Duodenal mucosa (tissue), 2 donors: ENCODE data around the gene TYW3.

Source experiments
- H3K27ac ChIP-seq: one replicate; pipeline ENCODE4 v1.7.0; 2013; ENCODE audit warnings: low read depth, low read length
- H3K27me3 ChIP-seq, 2 donors: one replicate each; pipeline ENCODE4 v1.7.0; 2013; ENCODE audit warnings: low read length in 2 of 2, control low read depth in 1 of 2; ENCODE audit not compliant: insufficient read depth in 2 of 2, control insufficient read depth in 1 of 2
- H3K36me3 ChIP-seq, 2 donors: one replicate each; pipeline ENCODE4 v1.7.0; 2013; ENCODE audit warnings: low read length in 2 of 2, control low read depth in 1 of 2; ENCODE audit not compliant: insufficient read depth in 2 of 2, control insufficient read depth in 1 of 2
- H3K4me1 ChIP-seq, 2 donors: one replicate each; pipeline ENCODE4 v1.7.0; 2013; ENCODE audit warnings: low read length in 2 of 2, control low read depth in 1 of 2; ENCODE audit not compliant: insufficient read depth in 2 of 2, control insufficient read depth in 1 of 2
- H3K4me3 ChIP-seq, 2 donors: one replicate each; pipeline ENCODE4 v1.7.0; 2013; ENCODE audit warnings: low read length in 2 of 2, low read depth in 1 of 2
- H3K9ac ChIP-seq, 2 donors: one replicate each; pipeline ENCODE4 v1.7.0; 2013; ENCODE audit warnings: low read length in 2 of 2, low read depth in 1 of 2
- H3K9me3 ChIP-seq, 2 donors: one replicate each; pipeline ENCODE4 v1.7.0; 2013; ENCODE audit warnings: low read length in 2 of 2, control low read depth in 1 of 2; ENCODE audit not compliant: control insufficient read depth in 1 of 2

TYW3 gene, protein sequence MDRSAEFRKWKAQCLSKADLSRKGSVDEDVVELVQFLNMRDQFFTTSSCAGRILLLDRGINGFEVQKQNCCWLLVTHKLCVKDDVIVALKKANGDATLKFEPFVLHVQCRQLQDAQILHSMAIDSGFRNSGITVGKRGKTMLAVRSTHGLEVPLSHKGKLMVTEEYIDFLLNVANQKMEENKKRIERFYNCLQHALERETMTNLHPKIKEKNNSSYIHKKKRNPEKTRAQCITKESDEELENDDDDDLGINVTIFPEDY

DNA sequence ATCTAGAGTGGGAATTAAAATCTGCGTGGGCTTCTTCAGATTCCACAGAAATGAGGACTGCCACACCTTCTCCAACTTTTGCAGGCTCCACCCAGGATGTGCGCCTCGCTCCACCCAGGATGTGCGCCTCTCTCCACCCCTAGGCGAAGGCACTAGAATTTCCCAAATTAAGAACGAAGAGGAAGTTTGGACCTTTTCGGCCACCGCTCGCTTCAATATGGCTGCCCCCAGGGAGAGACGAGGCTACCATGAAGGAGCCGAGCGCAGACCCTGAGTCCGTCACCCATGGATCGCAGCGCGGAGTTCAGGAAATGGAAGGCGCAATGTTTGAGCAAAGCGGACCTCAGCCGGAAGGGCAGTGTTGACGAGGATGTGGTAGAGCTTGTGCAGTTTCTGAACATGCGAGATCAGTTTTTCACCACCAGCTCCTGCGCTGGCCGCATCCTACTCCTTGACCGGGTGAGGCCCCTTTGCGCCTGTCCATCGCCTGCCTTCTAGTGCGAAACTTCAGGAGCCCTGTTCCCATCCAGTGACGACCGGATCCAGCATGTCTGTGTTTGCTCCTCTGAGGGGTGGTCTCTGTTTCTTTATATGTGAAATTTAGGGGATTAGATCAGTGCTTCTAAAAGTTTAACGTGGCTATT lies at the start of gene TYW3, which contains the start of gene CRYZ:
TYW3 (plus strand) TSS at position 193 of the 644 bp plus-strand sequence; CDS start at position 286, 93 bp downstream.
CRYZ (minus strand) TSS at position 91 of the 644 bp plus-strand sequence. CDS start 8,229 bp downstream, outside the sequence.
- peak within 1 kb of the TSS; percentile 67 to 90 for H3K9ac ChIP-seq
- H3K4me3 ChIP-seq, result peak within 1 kb of the TSS; percentile 94
- peak within 1 kb of the TSS; percentile 86 for H3K27ac ChIP-seq
- no peaks in the 10 kb centered on the region for H3K9me3 ChIP-seq
- peaks cover 11 to 16% of the 10 kb centered on the region in 2 donors for H3K36me3 ChIP-seq
- no peaks in the 10 kb centered on the region for H3K27me3 ChIP-seq
- peaks cover 8 to 22% of the 10 kb centered on the region in 2 donors for H3K4me1 ChIP-seq

DNA sequence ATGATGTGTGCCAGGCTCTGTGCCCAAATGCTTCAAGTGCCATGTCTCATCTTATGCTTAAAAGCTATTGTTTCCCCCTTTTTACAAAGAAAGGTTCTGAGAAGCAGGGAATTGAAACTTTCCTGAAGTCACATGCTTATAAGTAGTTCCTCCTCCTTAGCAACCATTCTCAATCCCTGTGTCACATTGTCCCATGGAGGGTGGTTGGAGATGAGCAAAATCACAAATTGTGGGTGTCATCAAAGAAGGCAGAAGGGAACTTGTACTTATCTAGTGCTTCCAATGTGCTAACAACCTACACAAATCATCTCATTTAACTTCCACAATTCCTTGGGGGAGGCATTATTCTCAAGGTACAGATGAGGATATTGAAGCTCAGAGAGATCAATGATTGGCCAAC lies 49.3 kb upstream of the TYW3 start:
- Histone ChIP-seq H3K4me3 (no peak overlapping the region), H3K27ac (no peak overlapping the region), H3K27me3 (no peaks in the 10 kb centered on the region), H3K9me3 (no peaks in the 10 kb centered on the region), H3K4me1 (no peaks in the 10 kb centered on the region), H3K9ac (no peak overlapping the region), H3K36me3 (no peaks in the 10 kb centered on the region)

DNA sequence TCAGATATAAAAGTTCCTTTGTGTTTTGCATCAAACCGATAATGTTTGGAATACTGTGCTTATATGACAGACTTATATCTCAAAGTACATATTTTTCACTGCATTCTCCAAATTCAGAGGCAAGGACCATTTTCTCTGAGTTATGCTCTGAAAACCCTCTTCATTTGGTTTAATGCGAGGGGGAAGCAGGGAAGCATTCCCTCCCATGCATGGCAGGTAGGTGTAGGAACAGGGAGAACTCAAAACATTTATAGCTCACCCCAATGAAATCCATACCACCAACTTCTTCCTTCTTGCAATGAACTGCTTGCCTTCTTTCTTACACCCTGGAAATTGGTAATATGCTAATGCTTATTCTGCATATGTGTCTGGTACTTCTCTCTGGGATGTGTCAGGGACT lies 48.7 kb upstream of the TYW3 start:
- no peaks in the 10 kb centered on the region for H3K4me1 ChIP-seq
- H3K9ac ChIP-seq, result no peak overlapping the region
- no peak overlapping the region for H3K27ac ChIP-seq
- no peak overlapping the region for H3K4me3 ChIP-seq
- no peaks in the 10 kb centered on the region for H3K36me3 ChIP-seq
- H3K9me3 ChIP-seq, result no peaks in the 10 kb centered on the region
- H3K27me3 ChIP-seq, result no peaks in the 10 kb centered on the region

DNA sequence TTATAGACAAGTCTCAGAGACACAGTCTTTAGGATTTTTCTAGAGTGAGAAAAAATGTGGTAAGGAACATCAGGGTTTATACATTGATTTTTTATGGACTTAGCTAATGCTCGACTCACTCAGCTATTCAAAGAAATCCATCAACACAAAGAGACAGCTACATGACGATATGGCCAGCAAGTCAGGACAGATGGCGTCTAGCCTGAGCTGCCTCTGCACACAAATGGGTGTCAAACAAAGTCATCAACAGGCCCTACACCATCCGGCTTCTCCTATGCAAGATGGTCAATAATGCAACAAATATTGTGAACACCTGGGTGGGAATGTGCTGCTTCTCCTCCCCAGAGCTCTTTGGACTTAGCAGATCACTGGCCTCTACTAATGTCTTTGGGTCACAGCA lies 46.0 kb upstream of the TYW3 start:
- no peaks in the 10 kb centered on the region for H3K9me3 ChIP-seq
- no peak overlapping the region for H3K9ac ChIP-seq
- H3K4me3 ChIP-seq, result no peak overlapping the region

DNA sequence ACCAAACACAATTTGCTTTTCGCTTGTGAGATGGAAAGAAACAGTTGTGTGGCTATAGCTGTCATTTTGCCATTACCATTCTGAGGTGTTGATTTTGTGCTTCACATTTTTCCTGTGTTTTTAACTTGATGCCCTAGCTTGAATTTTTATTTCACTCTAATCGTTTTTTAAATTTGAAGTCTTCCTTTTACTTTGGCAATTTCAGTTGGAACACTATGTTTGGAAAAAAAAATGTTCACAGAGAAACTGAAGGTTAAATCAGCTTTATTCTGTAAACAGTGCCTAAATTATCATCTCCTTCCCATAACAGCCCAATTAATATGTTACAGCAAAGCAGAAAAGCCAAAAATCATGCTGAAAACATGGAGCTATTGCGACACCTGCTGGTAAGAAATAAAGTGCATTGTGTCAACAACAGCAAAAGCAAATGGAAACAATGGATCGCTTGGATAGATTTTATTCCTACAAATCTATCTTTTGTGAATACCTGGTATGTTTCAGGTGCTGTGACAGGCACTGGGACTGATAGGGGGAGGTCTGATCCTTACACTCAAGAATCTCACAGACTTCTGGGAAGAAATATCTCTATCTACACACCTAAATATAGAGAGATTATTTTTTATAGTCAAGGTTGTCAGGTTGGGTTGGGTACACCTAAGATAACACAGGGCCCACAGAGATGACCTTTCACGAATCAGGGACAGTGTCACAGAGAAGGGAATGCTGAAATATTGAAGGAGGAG lies 43.2 kb upstream of the TYW3 start:
- no peak overlapping the region for H3K4me3 ChIP-seq
- H3K9me3 ChIP-seq, result no peaks in the 10 kb centered on the region
- H3K27ac ChIP-seq, result no peak overlapping the region
- H3K27me3 ChIP-seq, result no peaks in the 10 kb centered on the region
- H3K9ac ChIP-seq, result no peak overlapping the region
- no peaks in the 10 kb centered on the region for H3K4me1 ChIP-seq
- H3K36me3 ChIP-seq, result no peaks in the 10 kb centered on the region

More for the DNA sequence above, 46.0 kb upstream of the TYW3 start:
- H3K27me3 ChIP-seq, result no peaks in the 10 kb centered on the region
- H3K4me1 ChIP-seq, result no peaks in the 10 kb centered on the region
- no peak overlapping the region for H3K27ac ChIP-seq
- H3K36me3 ChIP-seq, result no peaks in the 10 kb centered on the region

DNA sequence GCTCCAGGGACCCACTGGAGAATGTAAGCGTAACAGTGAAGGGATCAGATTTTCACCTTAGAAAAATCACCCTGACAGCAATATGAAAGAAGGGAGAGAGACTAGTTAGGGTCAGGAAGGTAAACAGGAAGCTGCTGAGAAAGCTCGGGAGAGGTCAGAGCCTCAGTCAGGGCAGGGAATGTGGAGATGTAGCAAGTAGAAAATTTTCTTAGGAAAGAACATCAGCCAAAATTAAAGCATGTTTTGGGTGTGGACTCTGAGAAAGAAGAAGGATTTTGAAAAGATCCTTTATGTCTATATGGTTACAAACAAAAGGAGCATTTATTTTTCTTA lies 42.6 kb upstream of the TYW3 start:
- H3K4me3 ChIP-seq, result no peak overlapping the region
- H3K9me3 ChIP-seq, result no peaks in the 10 kb centered on the region
- H3K36me3 ChIP-seq, result no peaks in the 10 kb centered on the region
- no peaks in the 10 kb centered on the region for H3K4me1 ChIP-seq
- H3K9ac ChIP-seq, result no peak overlapping the region
- no peak overlapping the region for H3K27ac ChIP-seq
- H3K27me3 ChIP-seq, result no peaks in the 10 kb centered on the region

DNA sequence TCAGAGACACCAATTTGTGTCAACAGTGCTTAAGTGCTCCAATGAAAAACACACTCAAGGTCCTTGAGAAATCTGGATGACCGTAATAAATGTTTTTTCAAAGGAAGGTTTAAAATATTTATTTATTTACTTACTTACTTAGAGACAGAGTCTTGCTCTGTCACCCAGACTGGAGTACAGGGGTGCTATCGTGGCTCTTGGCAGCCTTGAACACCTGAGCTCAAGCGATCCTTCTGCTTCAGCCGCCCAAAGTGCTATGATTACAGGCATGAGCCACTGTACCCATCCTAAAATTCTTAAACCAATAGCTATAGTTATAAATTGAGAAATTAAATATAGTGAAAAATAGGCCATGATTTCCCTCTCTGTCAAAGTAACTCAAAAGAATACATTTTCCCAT lies 42.0 kb upstream of the TYW3 start:
- H3K36me3 ChIP-seq, result no peaks in the 10 kb centered on the region
- H3K9me3 ChIP-seq, result no peaks in the 10 kb centered on the region
- H3K27me3 ChIP-seq, result no peaks in the 10 kb centered on the region
- no peak overlapping the region for H3K27ac ChIP-seq
- H3K4me1 ChIP-seq, result no peaks in the 10 kb centered on the region
- no peak overlapping the region for H3K9ac ChIP-seq
- no peak overlapping the region for H3K4me3 ChIP-seq

DNA sequence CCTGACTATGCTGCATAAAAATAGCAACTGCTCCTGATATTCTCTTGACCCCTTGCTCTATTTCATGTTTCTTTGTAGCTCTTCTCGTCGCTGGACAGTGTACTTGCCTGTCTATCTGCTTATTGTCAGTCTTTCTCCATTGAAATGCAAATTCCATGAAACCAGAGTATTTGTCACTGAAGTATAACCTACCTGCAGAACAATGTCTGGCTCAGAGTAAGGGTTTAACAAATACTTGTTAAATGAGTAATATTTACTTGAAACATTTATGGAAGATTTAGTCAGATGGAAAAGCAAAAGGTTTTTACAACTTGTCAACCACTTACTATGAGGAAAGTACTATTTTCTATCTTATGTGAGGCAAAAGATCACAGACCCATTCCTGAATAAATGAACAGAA lies 39.5 kb upstream of the TYW3 start:
- H3K4me3 ChIP-seq, result no peak overlapping the region
- H3K4me1 ChIP-seq, result no peaks in the 10 kb centered on the region
- no peak overlapping the region for H3K9ac ChIP-seq
- H3K9me3 ChIP-seq, result no peaks in the 10 kb centered on the region
- H3K27me3 ChIP-seq, result no peaks in the 10 kb centered on the region
- no peaks in the 10 kb centered on the region for H3K36me3 ChIP-seq
- no peak overlapping the region for H3K27ac ChIP-seq

DNA sequence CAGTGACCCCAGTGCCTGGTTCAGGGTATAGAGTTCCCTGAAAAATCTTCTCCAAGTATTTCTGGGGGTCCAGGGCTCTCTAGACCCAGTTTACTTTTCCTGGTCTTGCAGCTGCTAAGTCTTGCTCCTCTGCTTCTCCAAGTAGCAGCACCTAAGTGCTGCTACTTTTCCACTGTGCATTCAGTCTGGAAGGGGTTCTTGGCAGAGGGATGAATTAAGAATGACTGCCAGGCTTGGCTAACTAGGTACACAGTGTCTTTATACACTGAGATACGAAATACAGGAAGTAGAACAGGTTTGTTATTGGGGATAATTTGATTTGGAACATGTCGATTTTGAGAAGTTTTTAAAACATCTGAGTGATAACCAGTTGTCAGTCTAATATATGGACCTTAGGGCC lies 35.1 kb upstream of the TYW3 start:
- no peak overlapping the region for H3K27ac ChIP-seq
- no peak overlapping the region for H3K4me3 ChIP-seq
- H3K4me1 ChIP-seq, result no peaks in the 10 kb centered on the region
- H3K36me3 ChIP-seq, result no peaks in the 10 kb centered on the region
- no peaks in the 10 kb centered on the region for H3K9me3 ChIP-seq
- no peak overlapping the region for H3K9ac ChIP-seq
- H3K27me3 ChIP-seq, result no peaks in the 10 kb centered on the region

DNA sequence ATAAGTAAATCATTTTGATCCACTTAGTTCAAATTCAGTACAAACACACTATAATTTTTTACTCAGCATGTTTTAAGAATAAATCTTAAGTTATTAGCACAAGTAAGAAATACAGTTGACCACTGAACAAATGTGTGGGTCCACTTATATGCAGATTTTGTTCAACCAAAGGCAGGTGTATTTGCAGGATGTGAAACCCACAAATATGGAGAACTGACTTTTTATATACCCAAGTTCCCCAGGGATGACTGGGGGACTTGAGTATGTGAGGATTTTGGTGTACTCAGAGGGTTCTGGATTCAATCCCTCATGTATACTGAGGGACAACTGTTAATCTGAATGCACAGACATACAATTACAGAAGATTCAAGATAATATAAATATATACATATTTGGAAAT lies 33.6 kb upstream of the TYW3 start:
- H3K4me3 ChIP-seq, result no peak overlapping the region
- peaks cover 2 to 9% of the 10 kb centered on the region in 2 donors for H3K36me3 ChIP-seq
- no peaks in the 10 kb centered on the region for H3K9me3 ChIP-seq
- no peaks in the 10 kb centered on the region for H3K27me3 ChIP-seq
- H3K27ac ChIP-seq, result no peak overlapping the region
- H3K4me1 ChIP-seq, result no peaks in the 10 kb centered on the region
- no peak overlapping the region for H3K9ac ChIP-seq
